GM18858 (cell line): ENCODE data around the gene USP16.
"Not testable (repeated sequence)": the region's sequence is repeated elsewhere in the genome, so short reads cannot be mapped to it uniquely, and the experiment has no call there.

Source experiments
- ATAC-seq: cut with Tn5 transposase; IDR thresholded peaks from one replicate; pipeline ENCODE4 v1.9.1; 2021; ENCODE audit not compliant: unreplicated experiment

The USP16 gene

GRCh38 chr21:29024474-29025327, at the start of gene USP16:
TSS of gene USP16 (plus strand) at chr21:29024668. CDS start at chr21:29027914, 3,246 bp downstream.
- ATAC-seq: peak; percentile 95

DNA sequence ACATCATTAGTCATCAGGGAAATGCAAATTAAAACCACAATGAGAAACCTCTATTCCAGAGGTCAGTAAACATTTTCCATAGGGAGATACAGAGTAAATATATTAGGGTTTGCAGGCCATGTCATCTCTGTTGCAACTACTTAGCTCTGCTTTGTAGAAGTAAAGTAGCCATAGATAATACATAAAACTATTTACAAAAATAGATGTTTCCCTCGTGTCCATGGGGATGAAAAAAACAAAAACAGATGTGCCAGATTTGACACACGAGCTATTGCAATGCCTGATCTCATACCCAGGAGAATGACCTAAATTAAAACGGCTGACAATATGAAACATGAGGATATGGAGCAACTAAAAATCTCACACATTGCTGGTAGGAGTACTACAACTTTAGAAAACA, 49.1 kb upstream of the USP16 start:
- no peak for ATAC-seq

DNA sequence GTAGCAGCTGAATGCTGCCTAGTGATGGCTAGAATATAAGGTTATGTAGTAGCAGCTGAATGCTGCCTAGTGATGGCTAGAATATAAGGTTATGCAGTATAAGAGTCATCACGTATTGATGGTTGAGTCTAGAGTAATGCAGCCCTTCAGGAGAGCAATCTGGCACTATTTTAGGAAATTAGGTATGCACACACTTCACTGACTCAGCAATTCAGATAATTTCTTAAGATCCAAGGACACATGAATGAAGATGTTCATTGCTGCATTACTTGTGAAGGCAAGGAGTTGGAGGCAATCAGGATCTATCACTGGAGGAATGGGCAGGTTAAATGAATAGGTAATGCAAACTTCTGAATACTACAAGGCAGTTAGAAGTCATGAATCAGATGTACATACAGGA, 45.4 kb upstream of the USP16 start:
- ATAC-seq: no peak

DNA sequence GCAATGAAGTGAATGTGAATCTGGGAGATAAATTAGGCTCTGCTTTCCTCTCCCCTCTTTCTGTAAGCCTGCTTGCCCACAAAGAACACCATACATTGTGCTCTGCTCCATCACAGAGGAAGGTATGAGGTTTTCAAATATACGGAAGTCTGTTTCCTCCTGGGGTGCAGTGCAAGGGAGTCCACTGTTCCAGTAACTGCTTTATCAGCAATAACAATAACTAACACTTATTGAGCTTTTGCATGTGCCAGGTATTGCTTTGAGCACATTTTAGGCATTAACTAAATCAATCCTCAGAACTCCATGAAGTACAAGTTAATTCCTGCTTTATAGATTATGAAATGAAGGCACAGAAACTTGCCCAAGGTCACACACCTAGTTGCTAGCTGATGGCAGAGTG, 41.8 kb upstream of the USP16 start:
- no peak for ATAC-seq

DNA sequence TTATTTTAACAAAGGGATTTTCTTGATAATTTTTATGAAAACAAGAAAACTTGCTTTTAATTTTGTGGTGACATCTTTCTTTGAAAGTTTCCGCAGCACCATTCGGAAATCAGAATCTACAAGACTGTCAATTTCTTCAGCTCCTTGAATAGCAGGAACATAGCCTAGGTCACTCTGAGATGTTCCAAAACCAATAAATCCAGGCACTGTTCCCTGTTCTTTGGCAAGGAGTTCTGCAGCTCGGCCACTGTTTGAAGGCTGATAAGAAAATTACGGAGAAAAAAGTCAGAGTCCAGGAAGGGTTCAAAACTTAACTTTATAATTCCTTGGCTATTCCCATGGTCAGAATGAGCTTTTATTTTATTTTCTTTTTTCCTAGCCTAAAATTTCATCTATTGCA, 37.8 kb upstream of the USP16 start:
- ATAC-seq: no peak

DNA sequence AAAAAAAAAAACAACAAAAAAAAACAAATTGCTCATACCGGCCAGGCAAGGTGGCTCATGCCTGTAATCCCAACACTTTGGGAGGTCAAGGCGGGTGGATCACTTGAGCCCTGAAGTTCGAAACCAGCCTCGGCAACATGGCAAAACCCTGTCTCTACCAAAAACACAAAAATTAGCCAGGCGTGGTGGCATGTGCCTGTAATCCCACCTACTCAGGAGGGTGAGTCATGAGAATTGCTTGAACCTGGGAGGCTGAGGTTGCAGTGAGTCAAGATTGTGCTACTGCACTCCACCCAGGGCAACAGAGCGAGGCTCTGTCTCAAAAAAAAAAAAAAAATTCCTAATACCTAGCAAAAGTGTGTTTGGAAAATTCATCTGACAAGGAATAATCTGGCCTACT, 36.3 kb upstream of the USP16 start:
- ATAC-seq: not testable (repeated sequence)

- peak; percentile 1 for ATAC-seq
Observed at GRCh38 chr21:28991861-28992525, 32.5 kb upstream of the USP16 start.

DNA sequence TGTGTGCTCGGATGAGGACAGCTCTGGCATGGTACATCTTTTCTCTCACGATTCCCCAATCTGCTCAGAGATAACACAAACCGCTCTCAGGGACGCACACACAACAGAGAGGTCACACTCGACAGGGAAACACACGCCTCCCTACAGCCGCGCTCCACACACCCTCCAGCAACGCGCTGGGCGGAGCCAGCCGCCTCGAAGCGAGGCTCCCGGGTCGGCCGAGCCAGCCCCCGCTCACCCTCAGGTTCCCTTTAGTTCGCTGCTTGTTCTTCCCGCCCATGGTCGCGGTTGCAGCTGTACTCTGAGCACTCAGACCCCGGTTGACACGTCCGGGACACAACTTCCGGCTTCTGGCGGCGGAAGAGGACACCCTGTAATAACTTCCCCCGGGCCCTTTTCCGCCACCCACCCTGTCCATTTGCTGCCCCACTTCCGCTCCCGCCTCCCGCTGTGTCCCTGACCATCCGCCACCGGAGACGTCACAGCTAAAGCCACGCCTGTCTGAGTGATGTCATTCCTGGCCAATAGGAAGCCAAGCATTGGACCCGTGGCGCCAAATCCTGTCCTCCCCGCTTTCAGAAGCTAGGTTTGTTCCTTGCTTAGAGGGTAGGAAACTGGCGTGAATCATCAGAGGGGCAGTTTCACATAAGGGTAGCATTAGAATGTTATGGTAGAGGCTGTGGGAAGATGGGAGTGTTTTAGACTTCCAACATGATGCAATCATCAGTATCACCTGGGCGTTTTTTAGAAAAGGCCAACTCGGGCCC, 31.8 kb upstream of the USP16 start, which contains the start of gene LTN1:
Gene LTN1 (minus strand): TSS at position 352 of the 767 bp plus-strand sequence. CDS start 72 bp downstream, at position 280.
- peak; percentile 95 for ATAC-seq

GRCh38 chr21:28993293-28993629, 31.2 kb upstream of the USP16 start:
- ATAC-seq: no peak

GRCh38 chr21:29002442-29003144, 21.9 kb upstream of the USP16 start:
- peak; percentile 99 for ATAC-seq

DNA sequence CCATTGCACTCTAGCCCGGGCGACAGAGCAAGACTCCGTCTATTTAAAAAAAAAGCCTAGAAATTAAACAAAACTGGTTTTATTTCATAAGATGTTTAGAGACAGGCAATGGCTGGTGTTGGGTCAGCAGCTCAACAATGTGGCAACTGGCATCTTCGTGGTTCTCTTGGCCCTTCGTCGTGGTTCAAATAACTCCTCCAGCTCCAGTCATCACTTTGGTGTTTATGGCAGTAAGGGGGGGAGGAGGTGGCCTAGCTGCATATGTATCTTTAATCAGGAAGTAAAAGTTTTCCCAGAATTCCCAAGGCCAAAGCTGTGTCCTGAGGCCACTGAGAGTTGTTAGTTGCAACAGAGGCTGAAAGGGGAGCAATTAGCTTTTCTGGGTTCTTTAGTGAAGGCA, 18.8 kb upstream of the USP16 start:
- no peak for ATAC-seq

- no peak for ATAC-seq
Observed at GRCh38 chr21:29007135-29007534, 17.3 kb upstream of the USP16 start.

DNA sequence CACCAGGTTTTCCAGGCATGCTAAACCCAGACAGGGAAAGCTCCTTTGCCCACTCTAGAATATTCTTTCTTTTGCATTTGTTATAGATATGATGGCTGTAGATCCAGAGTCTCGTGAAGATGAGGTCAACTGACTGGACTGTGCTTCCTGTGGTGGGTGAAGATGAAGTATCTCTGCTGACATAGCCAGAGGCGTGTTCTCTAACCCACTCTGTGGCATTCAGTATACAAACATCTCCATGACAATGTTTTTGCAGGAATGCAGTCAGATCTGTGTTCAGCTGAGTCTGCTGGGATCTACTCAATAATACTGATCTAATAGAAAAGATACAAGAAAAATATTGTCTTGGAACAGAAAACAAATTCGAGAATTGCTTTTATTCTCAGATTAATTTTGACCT, 16.7 kb upstream of the USP16 start:
- no peak for ATAC-seq

DNA sequence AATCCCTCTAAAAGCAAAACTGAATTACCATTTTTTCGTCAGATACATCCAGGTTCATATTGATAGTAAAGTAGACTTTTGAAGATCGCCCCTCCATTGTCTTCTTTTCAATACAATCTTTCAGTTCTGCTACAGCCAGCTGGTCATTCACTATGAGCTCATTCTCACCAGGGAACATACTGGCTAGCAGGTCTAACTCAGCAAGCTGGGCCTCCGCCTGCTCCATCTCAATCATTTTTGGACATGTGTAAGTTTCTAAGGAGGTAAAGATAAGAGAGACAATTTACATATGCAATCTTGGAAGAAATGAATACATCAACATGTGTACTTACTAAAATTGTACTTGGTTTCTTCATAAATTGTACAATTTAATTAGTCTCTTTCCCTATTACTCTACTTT, 16.1 kb upstream of the USP16 start:
- no peak for ATAC-seq

DNA sequence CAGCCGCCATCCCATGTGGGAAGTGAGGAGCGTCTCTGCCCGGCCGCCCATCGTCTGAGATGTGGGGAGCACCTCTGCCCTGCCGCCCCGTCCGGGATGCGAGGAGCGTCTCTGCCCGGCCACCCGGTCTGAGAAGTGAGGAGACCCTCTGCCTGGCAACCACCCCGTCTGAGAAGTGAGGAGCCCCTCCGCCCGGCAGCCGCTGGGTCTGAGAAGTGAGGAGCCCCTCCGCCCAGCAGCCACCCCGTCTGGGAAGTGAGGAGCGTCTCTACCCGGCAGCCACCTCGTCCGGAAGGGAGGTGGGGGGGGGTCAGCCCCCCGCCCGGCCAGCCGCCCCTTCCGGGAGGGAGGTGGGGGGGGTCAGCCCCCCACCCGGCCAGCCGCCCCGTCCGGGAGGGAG, 13.2 kb upstream of the USP16 start:
- not testable (repeated sequence) for ATAC-seq

GRCh38 chr21:29017639-29018237, 6.7 kb upstream of the USP16 start:
- no peak for ATAC-seq

DNA sequence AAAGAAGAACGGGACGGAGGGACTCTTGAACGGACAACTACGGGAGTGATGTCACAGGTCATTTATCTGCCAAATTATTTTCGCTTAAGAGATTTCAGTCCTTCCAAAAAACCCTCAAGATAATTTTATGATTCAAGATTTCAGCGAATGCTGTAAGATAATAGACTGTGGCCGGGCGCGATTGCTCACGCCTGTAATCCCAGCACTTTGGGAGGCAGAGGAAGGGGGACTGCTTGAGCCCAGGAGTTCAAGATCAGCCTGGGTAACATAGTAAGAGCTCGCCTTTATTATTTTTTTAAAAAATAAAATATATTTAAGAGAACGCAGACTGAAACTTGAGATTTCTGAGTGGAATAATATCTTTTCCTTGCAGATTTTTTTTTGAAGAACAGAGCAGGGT, 5.9 kb upstream of the USP16 start:
- ATAC-seq: no peak

- ATAC-seq: no peak
Observed at GRCh38 chr21:29022166-29022565, 2.3 kb upstream of the USP16 start.

- no peak for ATAC-seq
Observed at GRCh38 chr21:29025328-29025713, 853 bp downstream of the USP16 start.

- no peak for ATAC-seq
Observed at GRCh38 chr21:29029524-29029923, 5.1 kb downstream of the USP16 start.

DNA sequence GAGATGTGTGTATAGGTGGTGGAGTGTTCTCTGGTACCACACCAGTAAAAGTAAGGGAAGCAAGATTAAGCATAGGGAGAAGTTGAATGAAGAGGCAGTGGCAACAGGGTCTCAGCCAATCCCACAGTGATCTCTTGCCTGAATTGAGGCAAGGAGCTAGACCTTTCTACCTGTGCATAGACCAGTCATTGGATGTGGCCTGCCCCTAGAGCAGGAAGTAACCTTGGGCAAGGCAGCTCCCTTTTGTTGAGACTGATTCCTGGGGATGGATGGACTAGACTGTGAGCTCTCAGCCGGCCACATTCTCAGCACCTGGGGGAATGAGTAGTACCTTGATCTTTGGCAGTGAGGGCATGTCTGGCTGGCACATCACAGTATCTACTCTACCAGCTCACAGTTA, 6.4 kb downstream of the USP16 start:
- no peak for ATAC-seq
